K562 (cell line): ENCODE results near the gene DNAH3. TPM values are rescaled to one million over a fixed set of nuclear protein-coding genes. Genes with fewer than 3 reads are reported as not detected.

ENCODE experiments used
- CBFB ChIP-seq: sonication (generic); formaldehyde crosslinking; IDR thresholded peaks from 2 replicates; pipeline ENCODE4 v1.4.0; 2020; ENCODE audit warnings: mild to moderate bottlenecking, missing genetic modification reagents
- DPF2 ChIP-seq: fragments of 450-650 bp; IDR thresholded peaks from 2 replicates; pipeline ENCODE4 v1.6.1; 2016
- ETS2 ChIP-seq: IDR thresholded peaks from 2 replicates; pipeline ENCODE4 v1.6.1; 2016; ENCODE audit warnings: borderline replicate concordance, missing genetic modification characterization, mild to moderate bottlenecking, moderate library complexity, missing compliant biosample characterization; ENCODE audit not compliant: poor library complexity, severe bottlenecking
- EZH2 ChIP-seq: IDR thresholded peaks from 2 replicates; pipeline ENCODE4 v1.6.1; 2012; ENCODE audit warnings: low read depth, mild to moderate bottlenecking, inconsistent platforms, low read length, borderline replicate concordance
- FIP1L1 ChIP-seq: fragments of 200-400 bp; formaldehyde crosslinking; IDR thresholded peaks from 2 replicates; pipeline ENCODE4 v1.6.1; 2018; ENCODE audit warnings: mild to moderate bottlenecking, low read depth, low read length; ENCODE audit not compliant: poor library complexity, severe bottlenecking
- GTF3C2 ChIP-seq: IDR thresholded peaks from 3 replicates; pipeline ENCODE4 v1.6.1; 2011; ENCODE audit warnings: borderline replicate concordance, mild to moderate bottlenecking, moderate library complexity; ENCODE audit not compliant: insufficient read length; ENCODE audit errors: extremely low read depth
- HMG20B ChIP-seq: fragments of 250-450 bp; sonication (Bioruptor Pico); IDR thresholded peaks from 2 replicates; pipeline ENCODE4 v1.5.0; 2021; ENCODE audit warnings: mild to moderate bottlenecking
- KDM4B ChIP-seq, 2 experiments: fragments of 450-650 bp in 1 of 2; sonication (generic) in 1 of 2; IDR thresholded peaks; 2 replicates each; pipeline ENCODE4 v1.6.1; 2016 to 2017; ENCODE audit warnings: borderline replicate concordance in 2 of 2, antibody characterized with exemption in 1 of 2, low read depth in 1 of 2, mild to moderate bottlenecking in 1 of 2
- MBD1 ChIP-seq: fragments of 250-450 bp; sonication (Bioruptor Pico); IDR thresholded peaks from 2 replicates; pipeline ENCODE4 v1.8.0; 2022; ENCODE audit warnings: inconsistent platforms
- NFIX ChIP-seq: fragments of 250-450 bp; sonication (Bioruptor Pico); IDR thresholded peaks from 2 replicates; pipeline ENCODE4 v1.4.0; 2020; ENCODE audit warnings: low read depth, mild to moderate bottlenecking, moderate library complexity
- NKRF ChIP-seq: fragments of 450-650 bp; IDR thresholded peaks from 2 replicates; pipeline ENCODE4 v1.6.1; 2016; ENCODE audit warnings: borderline replicate concordance
- OTX1 ChIP-seq: fragments of 450-650 bp; formaldehyde crosslinking; IDR thresholded peaks from 2 replicates; pipeline ENCODE4 v1.4.0; 2022; ENCODE audit warnings: mild to moderate bottlenecking
- PHF20 ChIP-seq: fragments of 450-650 bp; IDR thresholded peaks from 2 replicates; pipeline ENCODE4 v1.6.1; 2018; ENCODE audit not compliant: partially characterized antibody
- PRMT5 ChIP-seq: sonication (generic); formaldehyde crosslinking; IDR thresholded peaks from 2 replicates; pipeline ENCODE4 v1.5.0; 2020; ENCODE audit warnings: missing genetic modification reagents
- RFX5 ChIP-seq: IDR thresholded peaks from 2 replicates; pipeline ENCODE4 v1.6.1; 2011; ENCODE audit warnings: low read depth, mild to moderate bottlenecking, improper control_type of control experiment, low read length
- SMAD1 ChIP-seq: fragments of 150-350 bp; IDR thresholded peaks from 2 replicates; pipeline ENCODE4 v1.6.1; 2014; ENCODE audit warnings: low read length, low read depth; ENCODE audit not compliant: partially characterized antibody
- SMAD4 ChIP-seq: fragments of 250-450 bp; sonication (Bioruptor Pico); conservative IDR thresholded peaks from 2 replicates; pipeline ENCODE4 v1.8.0; 2021; ENCODE audit warnings: inconsistent platforms, mild to moderate bottlenecking, moderate library complexity
- SRSF1 ChIP-seq: fragments of 200-400 bp; formaldehyde crosslinking; IDR thresholded peaks from 2 replicates; pipeline ENCODE4 v1.6.1; 2017; ENCODE audit warnings: mild to moderate bottlenecking, low read depth, low read length, moderate library complexity
- TAF9B ChIP-seq: fragments of 450-650 bp; IDR thresholded peaks from 2 replicates; pipeline ENCODE4 v1.6.1; 2018; ENCODE audit warnings: mild to moderate bottlenecking; ENCODE audit not compliant: partially characterized antibody
- TEAD1 ChIP-seq, 2 experiments: fragments of 450-650 bp in 1 of 2; sonication (generic) in 1 of 2; formaldehyde crosslinking; IDR thresholded peaks; 2 replicates each; pipeline versions ENCODE4 v1.4.0 to v1.8.0; 2020 to 2022; ENCODE audit warnings: mild to moderate bottlenecking in 2 of 2, missing genetic modification reagents in 1 of 2
- ZNF184 ChIP-seq: sonication (generic); formaldehyde crosslinking; IDR thresholded peaks from 2 replicates; pipeline ENCODE4 v1.5.0; 2020; ENCODE audit warnings: missing genetic modification reagents
- ZNF347 ChIP-seq: fragments of 450-650 bp; formaldehyde crosslinking; IDR thresholded peaks from 2 replicates; pipeline ENCODE4 v1.4.0; 2020; ENCODE audit warnings: low read depth, mild to moderate bottlenecking, moderate library complexity
- ZNF668 ChIP-seq: fragments of 250-450 bp; sonication (Bioruptor Pico); IDR thresholded peaks from 2 replicates; pipeline ENCODE4 v1.8.0; 2022; ENCODE audit warnings: mild to moderate bottlenecking, inconsistent platforms
- polyA plus RNA-seq, 8 experiments: library from polyadenylated mRNA; depleted of rRNA in 4 of 8; stranded (reverse) in 5 of 8; unstranded in 3 of 8; fragments of >200 nt; fragmentation: Nextera tagmentation in 2 of 8; fragmentation: Illumina TruSeq in 1 of 8; extraction: Ambion mirVana in 2 of 8; extraction: Trizol in 1 of 8; gene quantifications; 2 replicates each; pipeline versions ENCODE4 v1.2.1 to v1.2.3, GENCODE V29; 2011 to 2014; ENCODE audit warnings: inconsistent platforms in 1 of 8, missing spikeins in 1 of 8
- total RNA-seq, 7 experiments: library from RNA; depleted of rRNA in 6 of 7; stranded (reverse); fragments of >200 nt in 6 of 7; fragmentation: Illumina TruSeq in 2 of 7; extraction: Trizol in 2 of 7; gene quantifications; 2 replicates each; pipeline versions ENCODE4 v1.2.1 to v1.2.3, GENCODE V29; 2011 to 2021; ENCODE audit warnings: low replicate concordance in 1 of 7

The DNAH3 gene
- total and polyA plus RNA-seq, 9 of the 15 experiments (the other 6 are each of a cell fraction or from before 2014, with no cell fraction given), result 0.32 to 0.84 (median 0.44) TPM

- no peak for TF ChIP-seq GTF3C2
- peak; percentile 99 for TF ChIP-seq ZNF668 (CRISPR knock-in tag)
- peak; percentile 97 for TF ChIP-seq ETS2 (tag)
- TF ChIP-seq SMAD1, result no peak
- peak; percentile 99 for TF ChIP-seq ZNF347
- peak; percentile 100 for TF ChIP-seq OTX1 (CRISPR knock-in tag)
- TF ChIP-seq PRMT5 (CRISPR knock-in tag), result no peak
- peak; percentile 92 for TF ChIP-seq NFIX
- peak; percentile 96 for TF ChIP-seq HMG20B
- no peak for TF ChIP-seq SRSF1
- TF ChIP-seq RFX5, result no peak
- no peak for TF ChIP-seq EZH2
- TF ChIP-seq KDM4B (IDR thresholded peaks at IDR 0.05; ENCODE audit: borderline replicate concordance in 2 of 2, low read depth in 1 of 2), result no peak
- TF ChIP-seq TEAD1 (CRISPR knock-in tag; IDR thresholded peaks at IDR 0.05), result peak; percentile 88 to 100
- TF ChIP-seq DPF2, result peak; percentile 51
- no peak for TF ChIP-seq PHF20
- TF ChIP-seq SMAD4 (CRISPR knock-in tag), result peak; percentile 100
- TF ChIP-seq CBFB, result no peak
- no peak for TF ChIP-seq TAF9B
- no peak for TF ChIP-seq FIP1L1
- no peak for TF ChIP-seq ZNF184 (CRISPR knock-in tag)
- TF ChIP-seq NKRF, result no peak
- TF ChIP-seq MBD1 (CRISPR knock-in tag), result peak; percentile 98
Measured at GRCh38 chr16:20944861-20945574, 205.6 kb downstream of the DNAH3 start (continued).
